Ovary (tissue), 9 donors: ENCODE measurements around the gene MMAB. TPM values are rescaled to one million over a fixed set of nuclear protein-coding genes. Genes with fewer than 3 reads are reported as not detected.

Source experiments
- DNase-seq, 5 donors: peaks; one replicate each; pipeline ENCODE4 v3.0.0-alpha.2; 2019 to 2020
- H3K27ac ChIP-seq, 2 donors: fragments of 200-600 bp; one replicate each; pipeline versions ENCODE4 v1.5.1 to v1.8.0; 2019 to 2022
- H3K27me3 ChIP-seq: fragments of 200-600 bp; one replicate; pipeline ENCODE4 v1.8.0; 2022
- H3K36me3 ChIP-seq: fragments of 200-600 bp; sonication (generic); one replicate; pipeline ENCODE4 v1.5.1; 2019
- H3K4me1 ChIP-seq: one replicate; pipeline ENCODE4 v1.8.1; 2013; ENCODE audit warnings: mild to moderate bottlenecking, moderate library complexity; ENCODE audit not compliant: insufficient read depth
- H3K4me3 ChIP-seq: fragments of 200-600 bp; sonication (generic); one replicate; pipeline ENCODE4 v1.5.1; 2017
- H3K9me3 ChIP-seq, 2 donors: fragments of 200-600 bp in 1 of 2; sonication (generic) in 1 of 2; one replicate each; pipeline versions ENCODE4 v1.5.1 to v1.8.1; 2013 to 2019; ENCODE audit warnings: mild to moderate bottlenecking in 1 of 2, moderate library complexity in 1 of 2
- EP300 ChIP-seq: sonication (generic); formaldehyde crosslinking; IDR thresholded peaks from one replicate; pipeline ENCODE4 v1.6.1; 2017; ENCODE audit warnings: antibody characterized with exemption
- POLR2A ChIP-seq: fragments of 450-650 bp; IDR thresholded peaks from one replicate; pipeline ENCODE4 v1.6.1; 2017; ENCODE audit warnings: antibody characterized with exemption, mild to moderate bottlenecking, moderate library complexity
- WGBS, 3 donors: extraction: QIAGEN DNeasy Blood & Tissue Kit in 1 of 3; methylation state at CpG; one replicate each; pipeline versions ENCODE4 v1.1.5 to v1.1.7; 2013 to 2017; 5-methylcytosine and 5-hydroxymethylcytosine counted together
- intact Hi-C, 4 donors: fragments of 100-400 bp; cut with DNase I; formaldehyde crosslinking; loops; one replicate each; pipeline versions ENCODE4 v1.11.0 to v1.15.1; 2022 to 2023
- polyA plus RNA-seq, 2 donors: library from polyadenylated mRNA; stranded (reverse); fragments of 200-250 nt in 1 of 2; fragments of 350-450 nt in 1 of 2; fragmentation: Illumina TruSeq in 1 of 2; extraction: RNeasy Lipid Tissue Mini Kit (QIAGEN cat#74804) in 1 of 2; gene quantifications; one replicate each; pipeline ENCODE4 v1.2.3, GENCODE V29; 2013 to 2014
- total RNA-seq, 7 donors: library from RNA; depleted of rRNA in 2 of 7; stranded (reverse); fragments of >200 nt in 2 of 7; fragmentation: NEBNext Ultra II Directional in 3 of 7; extraction: Animal tissue kit (Norgen Biotek cat#: 25700) in 3 of 7; gene quantifications; one replicate each; pipeline versions ENCODE4 v1.1.0 to v1.2.4, GENCODE V29; 2016 to 2023
- TF ChIP-seq, protein P1 (sequence below), 3 donors: fragments of 450-650 bp in 2 of 3; fragments of 200-600 bp in 1 of 3; IDR thresholded peaks; one replicate each; pipeline versions ENCODE4 v1.5.1 to v1.8.0; 2016 to 2022; ENCODE audit warnings: antibody characterized with exemption in 3 of 3, mild to moderate bottlenecking in 1 of 3
- donor health status: DM: no; HTN: no; CAD: no; lungs with moderate emphysema.
- donor health status: DM: no; HTN: no; CAD: no.
- donor health status: Bipolar disorder and iron deficiency.
- donor health status: DM: yes; HTN: yes; CAD: no.
- donor health status: DM: no; HTN: no; CAD: no.
- donor health status: DM: yes; HTN: yes; CAD: no.

The MMAB gene
- total and polyA plus RNA-seq, 9 donors = 20.2 to 94.9 (median 33.2) TPM

DNA sequence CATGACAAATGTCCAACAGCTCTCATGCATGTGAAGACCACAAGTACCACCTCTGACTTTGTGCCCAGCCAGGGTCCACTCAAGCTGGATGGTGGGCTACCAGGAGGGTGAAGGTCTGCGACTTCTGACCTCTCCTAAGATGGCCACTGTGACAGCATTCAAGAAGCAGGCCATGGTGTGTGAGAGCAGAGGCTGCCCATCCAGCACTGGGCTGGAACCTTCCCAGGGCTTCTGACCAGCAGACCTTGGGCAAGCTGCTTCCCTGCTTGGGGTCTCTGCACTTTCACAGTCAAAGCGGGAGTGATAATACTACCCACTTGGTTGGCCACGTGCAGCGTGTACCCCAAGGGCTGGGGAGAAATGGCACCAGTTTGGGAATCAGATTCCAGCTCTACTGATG lies 10.4 kb downstream of the MMAB start:
- no peak overlapping the region for H3K4me3 ChIP-seq
- TF ChIP-seq POLR2A (no peak), EP300 (no peak)
- TF ChIP-seq, protein P1, sequence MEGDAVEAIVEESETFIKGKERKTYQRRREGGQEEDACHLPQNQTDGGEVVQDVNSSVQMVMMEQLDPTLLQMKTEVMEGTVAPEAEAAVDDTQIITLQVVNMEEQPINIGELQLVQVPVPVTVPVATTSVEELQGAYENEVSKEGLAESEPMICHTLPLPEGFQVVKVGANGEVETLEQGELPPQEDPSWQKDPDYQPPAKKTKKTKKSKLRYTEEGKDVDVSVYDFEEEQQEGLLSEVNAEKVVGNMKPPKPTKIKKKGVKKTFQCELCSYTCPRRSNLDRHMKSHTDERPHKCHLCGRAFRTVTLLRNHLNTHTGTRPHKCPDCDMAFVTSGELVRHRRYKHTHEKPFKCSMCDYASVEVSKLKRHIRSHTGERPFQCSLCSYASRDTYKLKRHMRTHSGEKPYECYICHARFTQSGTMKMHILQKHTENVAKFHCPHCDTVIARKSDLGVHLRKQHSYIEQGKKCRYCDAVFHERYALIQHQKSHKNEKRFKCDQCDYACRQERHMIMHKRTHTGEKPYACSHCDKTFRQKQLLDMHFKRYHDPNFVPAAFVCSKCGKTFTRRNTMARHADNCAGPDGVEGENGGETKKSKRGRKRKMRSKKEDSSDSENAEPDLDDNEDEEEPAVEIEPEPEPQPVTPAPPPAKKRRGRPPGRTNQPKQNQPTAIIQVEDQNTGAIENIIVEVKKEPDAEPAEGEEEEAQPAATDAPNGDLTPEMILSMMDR (IDR thresholded peaks at IDR 0.05) = no peak
- no peaks in the 10 kb centered on the region for H3K4me1 ChIP-seq
- WGBS, 3 donors = 89 to 94% (median 92%) methylated on average over 4 of the region's 4 CpGs
- H3K27me3 ChIP-seq = no peaks in the 10 kb centered on the region
- DNase-seq = no peak
- intact Hi-C loops = no loop called here
- no peaks in the 10 kb centered on the region for H3K9me3 ChIP-seq
- H3K27ac ChIP-seq = no peak overlapping the region
- H3K36me3 ChIP-seq = no peaks in the 10 kb centered on the region

DNA sequence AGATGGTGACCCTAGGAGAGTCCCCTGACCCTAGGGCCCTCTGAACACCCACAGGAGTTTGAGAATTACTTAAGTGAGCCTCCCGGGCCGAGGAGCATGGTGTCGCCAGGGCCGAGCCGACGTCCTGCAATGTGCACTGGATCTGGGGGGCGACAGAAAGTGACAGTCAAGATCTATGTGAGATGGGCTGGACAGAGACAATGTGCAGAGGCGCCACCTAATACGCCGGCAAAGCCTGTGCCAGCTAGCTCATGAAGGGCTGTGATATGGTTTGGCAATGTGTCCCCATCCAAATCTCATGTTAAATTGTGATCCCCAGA lies 11.6 kb downstream of the MMAB start:
- Histone ChIP-seq H3K36me3 (no peaks in the 10 kb centered on the region), H3K9me3 (no peaks in the 10 kb centered on the region), H3K27ac (no peak overlapping the region), H3K27me3 (no peaks in the 10 kb centered on the region), H3K4me1 (no peaks in the 10 kb centered on the region), H3K4me3 (no peak overlapping the region)
- no peak for DNase-seq
- 94 to 97% (median 95%) methylated on average over 10 of the region's 10 CpGs for WGBS, 3 donors
- no peak for TF ChIP-seq EP300
- intact Hi-C loops = no loop called here

- intact Hi-C loops = no loop called here
- Histone ChIP-seq H3K4me3 (no peak overlapping the region), H3K9me3 (no peaks in the 10 kb centered on the region), H3K27me3 (no peaks in the 10 kb centered on the region), H3K4me1 (no peaks in the 10 kb centered on the region), H3K27ac (no peak overlapping the region), H3K36me3 (no peaks in the 10 kb centered on the region)
- no peak for DNase-seq
- no peak for TF ChIP-seq EP300
- TF ChIP-seq, protein P1 (IDR thresholded peaks at IDR 0.05) = no peak
- TF ChIP-seq POLR2A = no peak
- 80 to 86% (median 80%) methylated on average over 28 to 30 of the region's 30 CpGs for WGBS, 3 donors
Observed at GRCh38 chr12:109560867-109561710, 12.2 kb downstream of the MMAB start.

GRCh38 chr12:109559601-109560000 lies 13.7 kb downstream of the MMAB start:
- Histone ChIP-seq H3K27me3 (no peaks in the 10 kb centered on the region), H3K27ac (no peak overlapping the region), H3K9me3 (no peaks in the 10 kb centered on the region), H3K36me3 (no peaks in the 10 kb centered on the region), H3K4me3 (no peak overlapping the region), H3K4me1 (no peaks in the 10 kb centered on the region)
- no peak for DNase-seq
- intact Hi-C loops = no loop called here
- WGBS, 3 donors = 87 to 96% (median 95%) methylated on average over 10 of the region's 10 CpGs
- TF ChIP-seq, protein P1 (IDR thresholded peaks at IDR 0.05) = no peak
- TF ChIP-seq POLR2A = no peak
- no peak for TF ChIP-seq EP300

DNA sequence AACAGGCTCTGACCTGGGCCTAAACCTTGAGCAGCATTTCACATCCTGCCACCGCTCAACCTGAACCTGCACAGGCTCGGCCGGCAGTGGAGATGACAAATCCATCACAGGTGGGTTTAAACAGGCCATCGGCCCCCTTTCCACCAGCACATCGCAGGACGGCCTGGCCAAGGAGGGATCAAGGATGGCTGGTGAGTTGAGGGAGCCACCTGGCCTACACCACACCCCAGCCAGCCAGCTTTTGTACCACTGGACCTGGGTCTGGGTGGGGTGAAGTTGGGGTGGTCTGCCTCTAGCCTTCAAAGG lies 14.2 kb downstream of the MMAB start:
- Histone ChIP-seq H3K27me3 (no peaks in the 10 kb centered on the region), H3K27ac (no peak overlapping the region), H3K4me3 (no peak overlapping the region), H3K4me1 (no peaks in the 10 kb centered on the region), H3K36me3 (no peaks in the 10 kb centered on the region), H3K9me3 (no peaks in the 10 kb centered on the region)
- WGBS, 3 donors = 86 to 97% (median 96%) methylated on average over 6 of the region's 6 CpGs
- no peak for TF ChIP-seq EP300
- intact Hi-C loops = no loop called here
- DNase-seq = no peak
